ENCODE measurements around the gene TRAPPC1.

DNA sequence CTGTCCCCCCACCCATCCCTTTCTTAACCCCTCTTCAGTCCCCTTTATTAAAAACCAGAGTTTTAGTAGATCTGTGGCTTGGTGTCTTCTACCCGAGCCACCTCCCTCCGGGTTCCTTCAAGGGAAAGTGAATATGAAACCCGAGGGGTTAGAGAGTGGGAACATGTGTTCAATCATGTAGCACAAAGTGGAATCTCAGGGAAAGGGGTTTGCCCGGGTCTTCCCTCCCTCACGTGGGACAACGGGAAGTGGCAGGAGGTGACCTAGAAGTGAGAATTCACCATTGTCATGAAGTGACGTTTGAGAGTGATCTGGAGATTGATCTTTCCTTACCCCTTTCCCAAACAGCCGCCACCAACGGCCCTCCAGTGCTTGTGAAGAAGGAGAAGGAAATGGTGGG lies 20.6 kb downstream of the TRAPPC1 start:
- TF ChIP-seq EZH2 (IDR thresholded peaks at IDR 0.05; ENCODE audit: borderline replicate concordance, low read depth, low read length, severe bottlenecking): no peak
- TF ChIP-seq, protein P1, sequence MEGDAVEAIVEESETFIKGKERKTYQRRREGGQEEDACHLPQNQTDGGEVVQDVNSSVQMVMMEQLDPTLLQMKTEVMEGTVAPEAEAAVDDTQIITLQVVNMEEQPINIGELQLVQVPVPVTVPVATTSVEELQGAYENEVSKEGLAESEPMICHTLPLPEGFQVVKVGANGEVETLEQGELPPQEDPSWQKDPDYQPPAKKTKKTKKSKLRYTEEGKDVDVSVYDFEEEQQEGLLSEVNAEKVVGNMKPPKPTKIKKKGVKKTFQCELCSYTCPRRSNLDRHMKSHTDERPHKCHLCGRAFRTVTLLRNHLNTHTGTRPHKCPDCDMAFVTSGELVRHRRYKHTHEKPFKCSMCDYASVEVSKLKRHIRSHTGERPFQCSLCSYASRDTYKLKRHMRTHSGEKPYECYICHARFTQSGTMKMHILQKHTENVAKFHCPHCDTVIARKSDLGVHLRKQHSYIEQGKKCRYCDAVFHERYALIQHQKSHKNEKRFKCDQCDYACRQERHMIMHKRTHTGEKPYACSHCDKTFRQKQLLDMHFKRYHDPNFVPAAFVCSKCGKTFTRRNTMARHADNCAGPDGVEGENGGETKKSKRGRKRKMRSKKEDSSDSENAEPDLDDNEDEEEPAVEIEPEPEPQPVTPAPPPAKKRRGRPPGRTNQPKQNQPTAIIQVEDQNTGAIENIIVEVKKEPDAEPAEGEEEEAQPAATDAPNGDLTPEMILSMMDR (IDR thresholded peaks at IDR 0.05; ENCODE audit: borderline replicate concordance, extremely low read depth, low read length, poor library complexity, severe bottlenecking): no peak
